Neural cell (in vitro differentiated cells): ENCODE results near the gene NOL4L. TPM values are rescaled to one million over a fixed set of nuclear protein-coding genes. Genes with fewer than 3 reads are reported as not detected.
A peak's percentile ranks its signal among the peaks of the same experiment; 100 is the strongest.

Experiments used
- H2AFZ ChIP-seq: fragments of 200-600, 300-800 bp; sonication (generic), shearing (Covaris generic); 2 replicates; pipeline ENCODE4 v1.6.0; 2014; ENCODE audit warnings: low read depth, mild to moderate bottlenecking, antibody characterized with exemption, low read length, moderate library complexity
- H3F3A ChIP-seq: fragments of 200-600 bp; shearing (Covaris generic); 2 replicates; pipeline ENCODE4 v1.6.1; 2016; ENCODE audit warnings: mild to moderate bottlenecking, moderate library complexity, mixed read lengths, antibody characterized with exemption, low read length; ENCODE audit not compliant: insufficient read depth, poor library complexity, severe bottlenecking
- H3K27ac ChIP-seq: fragments of 200-600, 300-800 bp; sonication (generic), shearing (Covaris generic); 2 replicates; pipeline ENCODE4 v1.5.1; 2014; ENCODE audit warnings: mild to moderate bottlenecking, low read length, moderate library complexity
- H3K27me3 ChIP-seq: fragments of 300-800, 200-600 bp; sonication (generic), shearing (Covaris generic); 2 replicates; pipeline ENCODE4 v1.6.0; 2014; ENCODE audit warnings: mild to moderate bottlenecking, low read depth, low read length, moderate library complexity; ENCODE audit not compliant: insufficient read depth
- H3K36me3 ChIP-seq: fragments of 300-800, 200-600 bp; sonication (generic), shearing (Covaris generic); 2 replicates; pipeline ENCODE4 v1.5.1; 2014; ENCODE audit warnings: mild to moderate bottlenecking, antibody characterized with exemption, low read length, moderate library complexity; ENCODE audit not compliant: insufficient read depth
- H3K4me2 ChIP-seq: fragments of 300-800, 200-600 bp; sonication (generic), shearing (Covaris generic); 2 replicates; pipeline ENCODE4 v1.6.0; 2014; ENCODE audit warnings: mild to moderate bottlenecking, low read length
- H3K4me3 ChIP-seq: fragments of 300-800, 200-600 bp; sonication (generic), shearing (Covaris generic); 2 replicates; pipeline ENCODE4 v1.5.1; 2014; ENCODE audit warnings: mild to moderate bottlenecking, low read length, moderate library complexity
- H3K79me2 ChIP-seq: fragments of 200-600 bp; shearing (Covaris generic); replicated peaks from 2 replicates; pipeline ENCODE4 v1.6.0; 2014; ENCODE audit warnings: mild to moderate bottlenecking, low read length, moderate library complexity; ENCODE audit not compliant: insufficient read depth
- H3K9ac ChIP-seq: fragments of 300-800, 200-600 bp; sonication (generic), shearing (Covaris generic); 2 replicates; pipeline ENCODE4 v1.6.1; 2016; ENCODE audit warnings: mild to moderate bottlenecking, low read length, mixed read lengths
- H3K9me2 ChIP-seq: fragments of 200-600 bp; shearing (Covaris generic); 2 replicates; pipeline ENCODE4 v1.6.1; 2016; ENCODE audit warnings: mild to moderate bottlenecking, low read length, mixed read lengths; ENCODE audit not compliant: insufficient read depth
- H3K9me3 ChIP-seq: fragments of 200-600, 300-800 bp; sonication (generic), shearing (Covaris generic); 2 replicates; pipeline ENCODE4 v1.6.1; 2016; ENCODE audit warnings: mild to moderate bottlenecking, mixed run types, low read length, moderate library complexity, mixed read lengths
- H4K20me1 ChIP-seq: fragments of 200-600 bp; shearing (Covaris generic); 2 replicates; pipeline ENCODE4 v1.6.1; 2016; ENCODE audit warnings: mild to moderate bottlenecking, mixed run types; ENCODE audit not compliant: insufficient read depth
- EP300 ChIP-seq: fragments of 450-650 bp; conservative IDR thresholded peaks from 2 replicates; pipeline ENCODE4 v1.6.1; 2014; ENCODE audit warnings: antibody characterized with exemption, mild to moderate bottlenecking, moderate library complexity; ENCODE audit not compliant: poor library complexity, severe bottlenecking
- EZH2 ChIP-seq: fragments of 200-600, 300-800 bp; shearing (Covaris generic), sonication (generic); IDR thresholded peaks from 2 replicates; pipeline ENCODE4 v1.6.1; 2014; ENCODE audit warnings: antibody characterized with exemption, low read length, borderline replicate concordance, mild to moderate bottlenecking; ENCODE audit not compliant: insufficient read depth, poor library complexity, severe bottlenecking
- MXI1 ChIP-seq: fragments of 450-650 bp; conservative IDR thresholded peaks from 2 replicates; pipeline ENCODE4 v1.6.1; 2014; ENCODE audit warnings: antibody characterized with exemption, mild to moderate bottlenecking; ENCODE audit not compliant: poor library complexity, severe bottlenecking
- POLR2AphosphoS5 ChIP-seq: IDR thresholded peaks from 2 replicates; pipeline ENCODE4 v1.6.1; 2012
- RAD21 ChIP-seq: fragments of 450-650 bp; conservative IDR thresholded peaks from 2 replicates; pipeline ENCODE4 v1.6.1; 2014; ENCODE audit warnings: antibody characterized with exemption, mild to moderate bottlenecking, moderate library complexity
- REST ChIP-seq: IDR thresholded peaks from 2 replicates; pipeline ENCODE4 v1.6.1; 2012; ENCODE audit warnings: borderline replicate concordance
- SMC3 ChIP-seq: fragments of 450-650 bp; conservative IDR thresholded peaks from 2 replicates; pipeline ENCODE4 v1.6.1; 2014; ENCODE audit warnings: antibody characterized with exemption, mild to moderate bottlenecking, moderate library complexity; ENCODE audit not compliant: poor library complexity
- TAF1 ChIP-seq: IDR thresholded peaks from 2 replicates; pipeline ENCODE4 v1.6.1; 2012; ENCODE audit warnings: low read depth
- polyA plus RNA-seq: library from polyadenylated mRNA; depleted of rRNA; stranded (reverse); fragments of >200 nt; gene quantifications from 2 replicates; pipeline ENCODE4 v1.2.3, GENCODE V29; 2014
- TF ChIP-seq, protein P1 (sequence below): fragments of 450-650 bp; IDR thresholded peaks from 2 replicates; pipeline ENCODE4 v1.5.1; 2014; ENCODE audit warnings: antibody characterized with exemption, mild to moderate bottlenecking, moderate library complexity; ENCODE audit not compliant: poor library complexity, severe bottlenecking

Gene NOL4L
- polyA plus RNA-seq, 1 donor from 2014 or later, result 20.4 TPM

DNA sequence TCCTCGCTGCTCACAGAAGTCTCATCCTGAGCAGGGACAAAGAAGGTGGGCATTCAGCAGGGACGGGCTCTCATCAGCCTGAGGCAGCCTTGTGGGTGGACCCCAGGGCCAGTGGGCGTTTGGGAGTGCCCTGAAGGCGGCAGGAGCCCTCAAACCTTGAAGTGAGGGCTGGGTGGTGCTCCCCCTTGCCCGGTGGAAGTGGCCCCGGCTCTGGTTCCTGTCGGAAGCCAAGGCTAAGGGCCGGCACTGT, 110.5 kb downstream of the NOL4L start:
- H3K36me3 ChIP-seq, result peaks cover 4% of the 10 kb centered on the region
- H3K4me2 ChIP-seq, result no peak overlapping the region
- H3K9me3 ChIP-seq, result no peaks in the 10 kb centered on the region
- no peaks in the 10 kb centered on the region for H3F3A ChIP-seq
- H2AFZ ChIP-seq, result no peak overlapping the region
- peak overlapping the region; percentile 55 for H3K4me3 ChIP-seq
- peaks cover 96% of the 10 kb centered on the region for H4K20me1 ChIP-seq
- H3K27ac ChIP-seq, result no peak overlapping the region
- no peaks in the 10 kb centered on the region for H3K9me2 ChIP-seq
- H3K79me2 ChIP-seq, result peaks cover 83% of the 10 kb centered on the region
- no peak for TF ChIP-seq MXI1
- no peak for TF ChIP-seq SMC3
- TF ChIP-seq RAD21, result no peak
- TF ChIP-seq POLR2AphosphoS5, result no peak
- no peak for TF ChIP-seq TAF1
- TF ChIP-seq REST, result no peak
- TF ChIP-seq, protein P1, sequence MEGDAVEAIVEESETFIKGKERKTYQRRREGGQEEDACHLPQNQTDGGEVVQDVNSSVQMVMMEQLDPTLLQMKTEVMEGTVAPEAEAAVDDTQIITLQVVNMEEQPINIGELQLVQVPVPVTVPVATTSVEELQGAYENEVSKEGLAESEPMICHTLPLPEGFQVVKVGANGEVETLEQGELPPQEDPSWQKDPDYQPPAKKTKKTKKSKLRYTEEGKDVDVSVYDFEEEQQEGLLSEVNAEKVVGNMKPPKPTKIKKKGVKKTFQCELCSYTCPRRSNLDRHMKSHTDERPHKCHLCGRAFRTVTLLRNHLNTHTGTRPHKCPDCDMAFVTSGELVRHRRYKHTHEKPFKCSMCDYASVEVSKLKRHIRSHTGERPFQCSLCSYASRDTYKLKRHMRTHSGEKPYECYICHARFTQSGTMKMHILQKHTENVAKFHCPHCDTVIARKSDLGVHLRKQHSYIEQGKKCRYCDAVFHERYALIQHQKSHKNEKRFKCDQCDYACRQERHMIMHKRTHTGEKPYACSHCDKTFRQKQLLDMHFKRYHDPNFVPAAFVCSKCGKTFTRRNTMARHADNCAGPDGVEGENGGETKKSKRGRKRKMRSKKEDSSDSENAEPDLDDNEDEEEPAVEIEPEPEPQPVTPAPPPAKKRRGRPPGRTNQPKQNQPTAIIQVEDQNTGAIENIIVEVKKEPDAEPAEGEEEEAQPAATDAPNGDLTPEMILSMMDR, result no peak
- no peak for TF ChIP-seq EZH2
- H3K9ac ChIP-seq, result peak overlapping the region; percentile 45
- H3K27me3 ChIP-seq, result no peaks in the 10 kb centered on the region

DNA sequence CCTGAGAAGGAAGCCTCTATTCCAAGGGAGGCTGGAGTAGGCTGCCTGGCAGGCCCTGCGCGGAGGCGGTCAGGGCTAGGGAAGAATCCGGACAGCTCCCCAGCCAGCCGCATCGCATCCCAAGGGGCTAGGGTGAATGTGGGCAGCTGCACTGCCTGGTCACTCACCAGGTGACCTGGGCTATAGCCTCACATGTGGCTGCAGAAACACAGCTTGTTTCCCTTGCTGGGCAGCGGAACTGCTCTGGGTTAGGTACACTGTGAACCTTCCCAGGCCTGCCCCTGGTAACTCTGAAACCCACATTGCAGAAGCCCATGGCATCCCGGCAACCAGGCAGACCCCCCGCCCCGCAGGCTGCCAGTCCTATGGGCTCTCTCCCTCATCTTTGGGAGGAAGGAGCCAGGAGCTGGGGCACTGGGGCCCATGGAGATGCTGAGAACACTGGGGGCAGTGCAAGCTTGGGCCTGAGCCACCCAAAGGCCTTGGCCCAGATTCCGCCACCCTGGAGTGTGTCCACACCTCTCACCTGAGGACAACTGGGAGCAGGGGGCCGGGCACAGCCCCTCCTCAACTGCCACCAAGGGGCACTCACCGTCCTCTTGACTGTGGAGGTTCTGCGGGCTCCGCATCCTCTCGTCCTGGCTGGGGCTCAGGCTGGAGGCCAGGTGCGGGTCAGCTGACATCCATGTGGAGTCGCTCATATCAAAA, 111.0 kb downstream of the NOL4L start:
- H3K4me3 ChIP-seq, result no peak overlapping the region
- no peaks in the 10 kb centered on the region for H3K9me2 ChIP-seq
- TF ChIP-seq REST (no peak), EZH2 (no peak), POLR2AphosphoS5 (no peak), MXI1 (no peak), EP300 (no peak), TAF1 (no peak), SMC3 (no peak), RAD21 (no peak)
- TF ChIP-seq, protein P1, result no peak
- H2AFZ ChIP-seq, result no peak overlapping the region
- no peak overlapping the region for H3K4me2 ChIP-seq
- peaks cover 4% of the 10 kb centered on the region for H3K36me3 ChIP-seq
- H3K27me3 ChIP-seq, result no peaks in the 10 kb centered on the region
- H3K27ac ChIP-seq, result no peak overlapping the region
- no peaks in the 10 kb centered on the region for H3K9me3 ChIP-seq
- H4K20me1 ChIP-seq, result peaks cover 91% of the 10 kb centered on the region
- no peaks in the 10 kb centered on the region for H3F3A ChIP-seq
- peak overlapping the region; percentile 45 for H3K9ac ChIP-seq
- peaks cover 78% of the 10 kb centered on the region for H3K79me2 ChIP-seq
